Common myeloid progenitor, CD34-positive (primary cell): Measurements from ENCODE around the gene SIAH3.

Experiments used
- CTCF ChIA-PET: fragments of 350-600 bp; sonication (Branson Sonifier 250); formaldehyde crosslinking; loops from one replicate; lab custom pipeline; 2021; ENCODE audit warnings: antibody characterized with exemption; lab: Charles Lee
- POLR2A ChIA-PET: fragments of 350-600 bp; sonication (Branson Sonifier 250); formaldehyde crosslinking; loops from one replicate; lab custom pipeline; 2021; ENCODE audit warnings: antibody characterized with exemption; lab: Charles Lee
- DNase-seq, 3 donors: peaks; one replicate each; pipeline versions ENCODE4 v3.0.0 to v3.0.0-alpha.2; 2013
- H3K27ac ChIP-seq, 2 experiments: 1 replicate in 1 of 2; 2 replicates in 1 of 2; pipeline ENCODE4 v1.7.0; 2013; ENCODE audit warnings: inconsistent platforms in 2 of 2, low read length in 2 of 2, mild to moderate bottlenecking in 2 of 2, low read depth in 1 of 2, moderate library complexity in 1 of 2; ENCODE audit not compliant: severe bottlenecking in 2 of 2, insufficient read depth in 1 of 2, poor library complexity in 1 of 2
- H3K27me3 ChIP-seq, 5 experiments: replicated peaks in 2 of 5; 1 replicate in 3 of 5; 2 replicates in 2 of 5; pipeline versions ENCODE4 v1.6.1 to v1.7.0; 2013; ENCODE audit warnings: low read length in 4 of 5, mild to moderate bottlenecking in 2 of 5, moderate library complexity in 2 of 5, inconsistent platforms in 1 of 5; ENCODE audit not compliant: insufficient read depth in 5 of 5, control insufficient read depth in 4 of 5
- H3K36me3 ChIP-seq, 4 experiments: 1 replicate in 2 of 4; 2 replicates in 2 of 4; pipeline versions ENCODE4 v1.6.1 to v1.7.0; 2013; ENCODE audit warnings: low read length in 3 of 4, control low read depth in 1 of 4, mild to moderate bottlenecking in 1 of 4; ENCODE audit not compliant: control insufficient read depth in 4 of 4, insufficient read depth in 4 of 4
- H3K4me1 ChIP-seq, 4 experiments: 1 replicate in 3 of 4; 2 replicates in 1 of 4; pipeline versions ENCODE4 v1.6.1 to v1.7.1; 2013; ENCODE audit warnings: low read length in 3 of 4, mild to moderate bottlenecking in 3 of 4, control low read depth in 1 of 4, inconsistent platforms in 1 of 4, moderate library complexity in 1 of 4; ENCODE audit not compliant: control insufficient read depth in 4 of 4, insufficient read depth in 4 of 4; ENCODE audit errors: control extremely low read depth in 1 of 4
- H3K4me3 ChIP-seq, 7 experiments: 1 replicate in 4 of 7; 2 replicates in 3 of 7; pipeline versions ENCODE4 v1.5.1 to v1.7.0; 2013; ENCODE audit warnings: mild to moderate bottlenecking in 7 of 7, low read length in 6 of 7, moderate library complexity in 6 of 7, inconsistent platforms in 2 of 7, low read depth in 2 of 7, control low read depth in 1 of 7; ENCODE audit not compliant: insufficient read depth in 4 of 7, control insufficient read depth in 1 of 7; ENCODE audit errors: extremely low read depth in 1 of 7
- H3K9me3 ChIP-seq, 5 experiments: 1 replicate in 4 of 5; 2 replicates in 1 of 5; pipeline versions ENCODE4 v1.6.1 to v1.7.1; 2013; ENCODE audit warnings: low read length in 4 of 5, mild to moderate bottlenecking in 2 of 5, inconsistent platforms in 1 of 5, low read depth in 1 of 5, moderate library complexity in 1 of 5; ENCODE audit not compliant: control insufficient read depth in 4 of 5, insufficient read depth in 2 of 5; ENCODE audit errors: control extremely low read depth in 1 of 5
- WGBS: methylation state at CpG from one replicate; pipeline ENCODE4 v1.1.5; 2013; ENCODE audit not compliant: insufficient coverage; 5-methylcytosine and 5-hydroxymethylcytosine counted together

SIAH3 gene

DNA sequence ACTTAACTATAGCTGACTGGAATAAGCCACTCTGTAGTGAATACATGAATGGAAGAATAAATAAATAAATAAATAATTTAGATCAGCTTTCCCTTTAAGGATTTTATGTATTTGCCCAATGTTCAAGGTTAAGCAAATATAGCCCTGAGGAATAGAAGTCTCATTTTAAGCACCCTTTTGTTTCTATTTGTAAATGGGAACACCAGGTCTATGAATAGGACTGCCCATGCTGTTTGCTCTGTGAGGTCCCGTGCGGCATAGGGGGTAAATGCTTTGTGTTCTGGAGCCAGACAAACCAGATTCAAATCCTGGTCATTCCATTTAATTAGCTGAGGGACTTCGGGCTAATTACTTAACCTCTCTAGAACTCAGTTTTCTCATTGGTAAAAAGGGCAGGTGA, 120.1 kb downstream of the SIAH3 start:
- no peak for DNase-seq
- no peaks in the 10 kb centered on the region for H3K9me3 ChIP-seq
- H3K4me3 ChIP-seq = no peak overlapping the region
- 100% methylated on average over 2 of the region's 3 CpGs for WGBS
- H3K4me1 ChIP-seq = no peaks in the 10 kb centered on the region
- H3K27me3 ChIP-seq = no peaks in the 10 kb centered on the region
- H3K27ac ChIP-seq = no peak overlapping the region
- ChIA-PET CTCF (interaction anchor here (1.2 kb wide), 1 partner anchor 108 kb away, joined by 3 read pairs; no protein-coding TSS in a partner anchor), POLR2A (no interaction called here)
- H3K36me3 ChIP-seq = no peaks in the 10 kb centered on the region

DNA sequence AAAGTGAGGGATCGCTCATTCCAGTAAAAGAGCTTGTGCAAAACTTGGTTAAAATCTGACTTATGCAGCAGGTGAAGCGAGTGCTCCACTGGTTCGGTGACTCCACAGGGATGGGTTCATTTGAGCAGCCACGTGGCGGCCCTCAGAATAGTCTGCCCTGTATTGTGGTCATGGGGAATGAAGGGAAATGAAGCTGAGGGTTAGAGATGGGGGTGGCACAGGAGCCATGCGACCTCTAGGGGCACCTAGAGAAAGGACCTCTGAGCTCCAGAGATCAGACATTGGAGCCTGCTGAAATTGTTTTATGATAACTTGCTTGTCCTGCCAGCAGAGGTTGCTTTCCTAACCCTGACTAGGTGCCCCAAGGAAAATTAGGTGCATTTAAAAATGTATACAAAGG, 122.8 kb downstream of the SIAH3 start:
- H3K4me3 ChIP-seq = no peak overlapping the region
- no peaks in the 10 kb centered on the region for H3K36me3 ChIP-seq
- no peak overlapping the region for H3K27ac ChIP-seq
- ChIA-PET POLR2A (no interaction called here), CTCF (interaction anchor here (0.7 to 1.3 kb wide), 3 partner anchors 9 to 229 kb away, joined by 3 to 5 read pairs (median 4); no protein-coding TSS in a partner anchor)
- H3K27me3 ChIP-seq = no peaks in the 10 kb centered on the region
- no peaks in the 10 kb centered on the region for H3K4me1 ChIP-seq
- 72% methylated on average over 6 of the region's 6 CpGs for WGBS
- peak; percentile 14 to 41 (median 32) for DNase-seq
- no peaks in the 10 kb centered on the region for H3K9me3 ChIP-seq
